ENCODE data around the gene VEGFD. TPM values are rescaled to one million over a fixed set of nuclear protein-coding genes. Genes with fewer than 3 reads are reported as not detected.

Gene VEGFD
- total RNA-seq, 4 donors from 2014 or later, result 0.95 to 3.0 TPM; not detected in 2

GRCh38 chrX:15343075-15343476, 41.1 kb downstream of the VEGFD start:
- intact Hi-C loops (cut with DNase I; ENCODE audit: low total_unique reads), result loop anchor here (5.0 kb wide), 1 partner anchor 124 kb away; no protein-coding TSS in a partner anchor
- WGBS, 2 donors (ENCODE audit: low coverage in 1 of 2), result 33 to 49% methylated on average over 1 to 5 of the region's 5 CpGs
- H3K9me3 ChIP-seq, result no peaks in the 10 kb centered on the region
- no peak overlapping the region for H3K4me3 ChIP-seq
- no peaks in the 10 kb centered on the region for H3K36me3 ChIP-seq
- no peaks in the 10 kb centered on the region for H3K27me3 ChIP-seq
- in situ Hi-C loops (cut with MboI; ENCODE audit: low pct_ligation_motif_present in 1 of 4, low pct_unique_long_range_greater_than_20kb in 1 of 4, low sequenced_read_pairs in 3 of 4), result loop anchor here in 3 of 4 donors (10.0 to 25.0 kb wide), 3 partner anchors 119 to 344 kb away; no protein-coding TSS in a partner anchor
- no peaks in the 10 kb centered on the region for H3K4me1 ChIP-seq
- DNase-seq, result no peak
- TF ChIP-seq EP300 (IDR thresholded peaks at IDR 0.05; ENCODE audit: low read depth), result no peak
- no peak for TF ChIP-seq POLR2AphosphoS5 (IDR thresholded peaks at IDR 0.05)
- TF ChIP-seq CTCF (IDR thresholded peaks at IDR 0.05), result no peak
- no peak for TF ChIP-seq POLR2A (IDR thresholded peaks at IDR 0.05)
- H3K27ac ChIP-seq, result no peak overlapping the region

GRCh38 chrX:15340867-15341266, 43.3 kb downstream of the VEGFD start:
- WGBS, 2 donors (ENCODE audit: low coverage in 1 of 2), result 95% methylated on average over 2 of the region's 2 CpGs; no CpG with 5 or more reads in 1 of the 2 donors
- Histone ChIP-seq H3K27me3 (no peaks in the 10 kb centered on the region), H3K27ac (no peak overlapping the region), H3K4me1 (peaks cover 0 to 3% (median 1%) of the 10 kb centered on the region in 4 donors), H3K4me3 (no peak overlapping the region), H3K9me3 (no peaks in the 10 kb centered on the region), H3K36me3 (no peaks in the 10 kb centered on the region)
- DNase-seq, result no peak
- in situ Hi-C loops (cut with MboI; ENCODE audit: low pct_ligation_motif_present in 1 of 4, low pct_unique_long_range_greater_than_20kb in 1 of 4, low sequenced_read_pairs in 3 of 4), result loop anchor here in 3 of 4 donors (10.0 to 25.0 kb wide), 3 partner anchors 121 to 346 kb away; no protein-coding TSS in a partner anchor
- no peak for TF ChIP-seq POLR2AphosphoS5 (IDR thresholded peaks at IDR 0.05)
- intact Hi-C loops (cut with DNase I; ENCODE audit: low total_unique reads), result loop anchor here (5.0 kb wide), 1 partner anchor 126 kb away; no protein-coding TSS in a partner anchor

GRCh38 chrX:15336023-15336413, 48.2 kb downstream of the VEGFD start:
- Histone ChIP-seq H3K9me3 (no peaks in the 10 kb centered on the region), H3K36me3 (no peaks in the 10 kb centered on the region), H3K4me1 (peaks cover 0 to 8% (median 2%) of the 10 kb centered on the region in 4 donors), H3K4me3 (peak overlapping the region; percentile 5 to 50 (median 30)), H3K27ac (peak overlapping the region; percentile 30 to 93 (median 72)), H3K27me3 (no peaks in the 10 kb centered on the region)
- peak; percentile 16 for DNase-seq
- 41% methylated on average over 10 of the region's 10 CpGs; no CpG with 5 or more reads in 1 of the 2 donors for WGBS, 2 donors (ENCODE audit: low coverage in 1 of 2)
- intact Hi-C loops (cut with DNase I; ENCODE audit: low total_unique reads) (no loop called here), in situ Hi-C loops (cut with MboI; ENCODE audit: low pct_ligation_motif_present in 1 of 4, low pct_unique_long_range_greater_than_20kb in 1 of 4, low sequenced_read_pairs in 3 of 4) (loop anchor here in 2 of 4 donors (25.0 kb wide), 2 partner anchors 126 to 351 kb away; no protein-coding TSS in a partner anchor)
- no peak for TF ChIP-seq POLR2A (IDR thresholded peaks at IDR 0.05)
- no peak for TF ChIP-seq CTCF (IDR thresholded peaks at IDR 0.05)
- TF ChIP-seq EP300 (IDR thresholded peaks at IDR 0.05; ENCODE audit: low read depth), result no peak
- TF ChIP-seq POLR2AphosphoS5 (IDR thresholded peaks at IDR 0.05), result no peak

- 40% methylated on average over 72 of the region's 72 CpGs; no CpG with 5 or more reads in 1 of the 2 donors for WGBS, 2 donors (ENCODE audit: low coverage in 1 of 2)
- H3K27me3 ChIP-seq, result no peaks in the 10 kb centered on the region
- peak; percentile 90 to 98 (median 97) for TF ChIP-seq POLR2AphosphoS5 (IDR thresholded peaks at IDR 0.05)
- peak; percentile 96 for TF ChIP-seq POLR2A (IDR thresholded peaks at IDR 0.05)
- no peak for TF ChIP-seq EP300 (IDR thresholded peaks at IDR 0.05; ENCODE audit: low read depth)
- TF ChIP-seq CTCF (IDR thresholded peaks at IDR 0.05), result no peak
- H3K36me3 ChIP-seq, result no peaks in the 10 kb centered on the region
- peak within 1 kb of the TSS; percentile 79 to 93 (median 88) for H3K27ac ChIP-seq
- H3K4me3 ChIP-seq, result peak within 1 kb of the TSS; percentile 54 to 89 (median 66)
- peaks cover 0 to 8% (median 2%) of the 10 kb centered on the region in 4 donors for H3K4me1 ChIP-seq
- peak; percentile 95 for DNase-seq
- intact Hi-C loops (cut with DNase I; ENCODE audit: low total_unique reads), result no loop called here
- in situ Hi-C loops (cut with MboI; ENCODE audit: low pct_ligation_motif_present in 1 of 4, low pct_unique_long_range_greater_than_20kb in 1 of 4, low sequenced_read_pairs in 3 of 4), result loop anchor here in 2 of 4 donors (25.0 kb wide), 2 partner anchors 127 to 352 kb away; no protein-coding TSS in a partner anchor
- no peaks in the 10 kb centered on the region for H3K9me3 ChIP-seq
Measured at GRCh38 chrX:15335135-15336022, 48.8 kb downstream of the VEGFD start, which contains the start of gene PIGA. PIGA (minus strand) TSS chrX:15335523; CDS start chrX:15331930, 3,593 bp downstream.

All from transverse colon (tissue), 4 donors.